H1 (cell line): ENCODE results near the gene KLHL17. TPM values are rescaled to one million over a fixed set of nuclear protein-coding genes. Genes with fewer than 3 reads are reported as not detected.

Source experiments
- CTCF ChIA-PET: fragments of 300-600 bp; sonication (Branson Sonifier 250); formaldehyde crosslinking; loops from one replicate; lab custom pipeline; 2021; ENCODE audit not compliant: partially characterized antibody; lab: Charles Lee
- POLR2A ChIA-PET: fragments of 300-600 bp; sonication (Branson Sonifier 250); formaldehyde crosslinking; loops from one replicate; lab custom pipeline; 2021; ENCODE audit warnings: inconsistent platforms; ENCODE audit not compliant: partially characterized antibody; lab: Charles Lee
- DNase-seq, 2 experiments: peaks; one replicate each; pipeline versions ENCODE4 v3.0.0 to v3.0.0-alpha.2; 2010 to 2022; ENCODE audit warnings: low spot score in 2 of 2, low read depth in 1 of 2, mixed read lengths in 1 of 2
- FAIRE-seq: peaks from 2 replicates; lab custom pipeline; 2011; peaks lifted over from hg19 to GRCh38; lab: Jason Lieb, UNC
- H2AFZ ChIP-seq: 2 replicates; pipeline ENCODE4 v1.8.1; 2012; ENCODE audit warnings: low read length, inconsistent platforms
- H2AK5ac ChIP-seq: 2 replicates; pipeline ENCODE4 v1.6.1; 2013; ENCODE audit warnings: low read depth, low read length
- H2BK120ac ChIP-seq: replicated peaks from 2 replicates; pipeline ENCODE3; 2013; ENCODE audit warnings: low read depth, low read length, inconsistent platforms
- H2BK12ac ChIP-seq: 2 replicates; pipeline ENCODE4 v1.6.1; 2013; ENCODE audit warnings: low read depth, low read length
- H2BK15ac ChIP-seq: 2 replicates; pipeline ENCODE4 v1.6.1; 2013; ENCODE audit warnings: low read length
- H2BK20ac ChIP-seq: 2 replicates; pipeline ENCODE4 v1.6.1; 2013; ENCODE audit warnings: low read length
- H2BK5ac ChIP-seq: 2 replicates; pipeline ENCODE4 v1.6.1; 2013; ENCODE audit warnings: low read depth, low read length
- H3K14ac ChIP-seq: 2 replicates; pipeline ENCODE4 v1.6.1; 2013; ENCODE audit warnings: inconsistent platforms; ENCODE audit not compliant: insufficient read length
- H3K18ac ChIP-seq: 2 replicates; pipeline ENCODE4 v1.6.1; 2013; ENCODE audit warnings: low read length; ENCODE audit errors: extremely low read depth
- H3K23ac ChIP-seq: 2 replicates; pipeline ENCODE4 v1.6.1; 2013; ENCODE audit warnings: inconsistent platforms; ENCODE audit not compliant: insufficient read length
- H3K23me2 ChIP-seq: 2 replicates; pipeline ENCODE4 v1.6.1; 2013; ENCODE audit warnings: low read depth, low read length
- H3K27ac ChIP-seq: 2 replicates; pipeline ENCODE4 v1.6.1; 2011; ENCODE audit warnings: low read depth, low read length, inconsistent platforms
- H3K27me3 ChIP-seq, 4 experiments: replicated peaks in 1 of 4; 1 replicate in 1 of 4; 2 replicates in 3 of 4; pipeline versions ENCODE4 v1.6.1 to v1.8.1; 2011 to 2013; ENCODE audit warnings: low read length in 3 of 4, mild to moderate bottlenecking in 3 of 4, inconsistent platforms in 2 of 4, mixed read lengths in 2 of 4, moderate library complexity in 1 of 4; ENCODE audit not compliant: control insufficient read depth in 3 of 4, insufficient read depth in 3 of 4; ENCODE audit errors: extremely low read depth in 1 of 4
- H3K36me3 ChIP-seq, 4 experiments: 2 replicates each; pipeline versions ENCODE4 v1.6.1 to v1.8.1; 2011 to 2013; ENCODE audit warnings: mild to moderate bottlenecking in 4 of 4, low read length in 3 of 4, moderate library complexity in 2 of 4, control low read depth in 1 of 4, inconsistent platforms in 1 of 4; ENCODE audit not compliant: insufficient read depth in 4 of 4, control insufficient read depth in 2 of 4
- H3K4ac ChIP-seq: replicated peaks from 2 replicates; pipeline ENCODE3; 2013; ENCODE audit warnings: low read length, low read depth, mixed read lengths, inconsistent platforms; ENCODE audit not compliant: insufficient read length
- H3K4me1 ChIP-seq, 4 experiments: replicated peaks in 1 of 4; 1 replicate in 1 of 4; 2 replicates in 3 of 4; pipeline versions ENCODE4 v1.6.1 to v1.8.1; 2011 to 2013; ENCODE audit warnings: low read length in 3 of 4, inconsistent platforms in 2 of 4, mixed read lengths in 1 of 4; ENCODE audit not compliant: insufficient read depth in 4 of 4, control insufficient read depth in 3 of 4
- H3K4me2 ChIP-seq, 2 experiments: 2 replicates each; pipeline versions ENCODE4 v1.6.1 to v1.8.1; 2011 to 2013; ENCODE audit warnings: low read depth in 2 of 2, low read length in 2 of 2, control low read depth in 1 of 2, inconsistent platforms in 1 of 2, mild to moderate bottlenecking in 1 of 2; ENCODE audit not compliant: insufficient read depth in 1 of 2
- H3K4me3 ChIP-seq, 4 experiments: fragments of 200-600, 300-600 bp in 1 of 4; sonication (generic), shearing (Covaris generic), sonication (Bioruptor Twin) in 1 of 4; 2 replicates each; pipeline versions ENCODE4 v1.5.1 to v1.8.1; 2011 to 2016; ENCODE audit warnings: low read length in 4 of 4, low read depth in 3 of 4, control low read depth in 2 of 4, inconsistent platforms in 2 of 4, mild to moderate bottlenecking in 2 of 4, mixed read lengths in 1 of 4, moderate library complexity in 1 of 4; ENCODE audit not compliant: insufficient read depth in 2 of 4; ENCODE audit errors: extremely low read depth in 1 of 4
- H3K56ac ChIP-seq: replicated peaks from 2 replicates; pipeline ENCODE3; 2013; ENCODE audit warnings: low read depth, mild to moderate bottlenecking, mixed read lengths, low read length, inconsistent platforms; ENCODE audit not compliant: insufficient read length
- H3K79me1 ChIP-seq: 2 replicates; pipeline ENCODE4 v1.6.1; 2013; ENCODE audit warnings: low read depth, low read length, control low read depth
- H3K79me2 ChIP-seq, 2 experiments: 2 replicates each; pipeline versions ENCODE4 v1.6.1 to v1.8.1; 2012 to 2013; ENCODE audit warnings: low read length in 2 of 2, mild to moderate bottlenecking in 2 of 2, inconsistent platforms in 1 of 2; ENCODE audit not compliant: insufficient read depth in 2 of 2, control insufficient read depth in 1 of 2
- H3K9ac ChIP-seq, 4 experiments: replicated peaks in 1 of 4; 1 replicate in 1 of 4; 2 replicates in 3 of 4; pipeline versions ENCODE4 v1.6.1 to v1.8.1; 2011 to 2013; ENCODE audit warnings: low read depth in 3 of 4, low read length in 3 of 4, control low read depth in 2 of 4, mild to moderate bottlenecking in 2 of 4, moderate library complexity in 2 of 4, inconsistent platforms in 1 of 4; ENCODE audit errors: extremely low read depth in 1 of 4
- H3K9me3 ChIP-seq, 2 experiments: 2 replicates each; pipeline versions ENCODE4 v1.6.1 to v1.8.1; 2012 to 2013; ENCODE audit warnings: mild to moderate bottlenecking in 2 of 2, moderate library complexity in 2 of 2, control low read depth in 1 of 2, inconsistent platforms in 1 of 2, low read depth in 1 of 2, low read length in 1 of 2, mixed read lengths in 1 of 2; ENCODE audit not compliant: insufficient read depth in 2 of 2
- H4K20me1 ChIP-seq, 2 experiments: replicated peaks in 1 of 2; 2 replicates each; pipeline versions ENCODE3 to v1.8.1; 2011 to 2013; ENCODE audit warnings: inconsistent platforms in 2 of 2, low read length in 2 of 2, mild to moderate bottlenecking in 1 of 2; ENCODE audit not compliant: insufficient read depth in 2 of 2, control insufficient read depth in 1 of 2
- H4K5ac ChIP-seq: 2 replicates; pipeline ENCODE4 v1.6.1; 2013; ENCODE audit warnings: low read length, low read depth, mixed read lengths, inconsistent platforms; ENCODE audit not compliant: insufficient read length
- H4K8ac ChIP-seq: 2 replicates; pipeline ENCODE4 v1.8.0; 2013; ENCODE audit warnings: mild to moderate bottlenecking, moderate library complexity, low read length, inconsistent platforms; ENCODE audit not compliant: insufficient read depth; ENCODE audit errors: extremely low read depth
- H4K91ac ChIP-seq: replicated peaks from 2 replicates; pipeline ENCODE3; 2013; ENCODE audit warnings: low read length, mixed read lengths, inconsistent platforms; ENCODE audit not compliant: insufficient read length
- CBX8 ChIP-seq: fragments of 300-800, 300-1000 bp; sonication (generic); IDR thresholded peaks from 2 replicates; pipeline ENCODE4 v1.7.1; 2016; ENCODE audit warnings: low read depth, low read length, borderline replicate concordance
- CHD2 ChIP-seq: IDR thresholded peaks from 2 replicates; pipeline ENCODE4 v1.6.1; 2012; ENCODE audit warnings: low read length, improper control_type of control experiment
- HDAC2 ChIP-seq, 2 experiments: fragments of 300-600 bp in 1 of 2; sonication (generic) in 1 of 2; IDR thresholded peaks; 2 replicates each; pipeline ENCODE4 v1.6.1; 2011 to 2012; ENCODE audit warnings: low read depth in 2 of 2, low read length in 2 of 2, mild to moderate bottlenecking in 2 of 2, moderate library complexity in 2 of 2, borderline replicate concordance in 1 of 2, inconsistent platforms in 1 of 2
- JUN ChIP-seq: IDR thresholded peaks from 2 replicates; pipeline ENCODE4 v1.6.1; 2011; ENCODE audit warnings: low read depth, mild to moderate bottlenecking, improper control_type of control experiment, low read length
- POLR2A ChIP-seq, 2 experiments: IDR thresholded peaks; 1 replicate in 1 of 2; 2 replicates in 1 of 2; pipeline ENCODE4 v1.6.1; 2011; ENCODE audit warnings: low read depth in 2 of 2, low read length in 2 of 2, mild to moderate bottlenecking in 2 of 2; ENCODE audit errors: control extremely low read depth in 1 of 2
- RNF2 ChIP-seq: fragments of 200-900, 300-1000 bp; sonication (generic); IDR thresholded peaks from 2 replicates; pipeline ENCODE4 v1.7.1; 2016; ENCODE audit warnings: borderline replicate concordance, low read depth, mild to moderate bottlenecking, antibody characterized with exemption, low read length; ENCODE audit not compliant: poor library complexity, severe bottlenecking; ENCODE audit errors: missing control alignments
- SP4 ChIP-seq: IDR thresholded peaks from 2 replicates; pipeline ENCODE4 v1.6.1; 2012; ENCODE audit warnings: low read length, inconsistent platforms
- TCF12 ChIP-seq: IDR thresholded peaks from 2 replicates; pipeline ENCODE4 v1.6.1; 2011; ENCODE audit warnings: low read depth, mild to moderate bottlenecking, low read length
- TEAD4 ChIP-seq: IDR thresholded peaks from 2 replicates; pipeline ENCODE4 v1.6.1; 2012; ENCODE audit warnings: low read depth, low read length, inconsistent platforms, mixed read lengths
- WGBS, 2 experiments: shearing (Covaris generic) in 1 of 2; methylation state at CpG; one replicate each; pipeline versions ENCODE4 v1.1.6 to v1.1.7; 2013 to 2015; ENCODE audit warnings: low lambda C conversion rate in 2 of 2, mixed read lengths in 2 of 2, inconsistent platforms in 1 of 2, low coverage in 1 of 2, missing lambda C conversion rate in 1 of 2; ENCODE audit not compliant: insufficient replicate concordance in 2 of 2, insufficient coverage in 1 of 2, insufficient read length in 1 of 2; ENCODE audit errors: extremely low coverage in 1 of 2, missing lambda C conversion rate in 1 of 2; 5-methylcytosine and 5-hydroxymethylcytosine counted together
- polyA plus RNA-seq, 7 experiments: library from polyadenylated mRNA; depleted of rRNA in 3 of 7; stranded (reverse) in 5 of 7; unstranded in 2 of 7; fragments of >200 nt in 5 of 7; fragments of 200-250 nt in 2 of 7; gene quantifications; 1 replicate in 5 of 7; 2 replicates in 1 of 7; 4 replicates in 1 of 7; pipeline versions ENCODE4 v1.2.1 to v1.2.3, GENCODE V29; 2011 to 2013; ENCODE audit warnings: missing spikeins in 2 of 7, mixed read lengths in 2 of 7
- total RNA-seq: library from RNA; stranded (reverse); fragmentation: NEBNext Ultra II Directional; extraction: Animal tissue kit (Norgen Biotek cat#: 25700); gene quantifications from 2 replicates; pipeline ENCODE4 v1.2.1, GENCODE V29; 2021
- TF ChIP-seq, protein P1 (sequence below): IDR thresholded peaks from 2 replicates; pipeline ENCODE4 v1.6.1; 2012; ENCODE audit warnings: inconsistent platforms

The KLHL17 gene
- total and polyA plus RNA-seq, 2 of the 8 experiments (the other 6 are each of a cell fraction or from before 2014, with no cell fraction given), result 32.6 to 36.1 TPM

- no peak overlapping the region for H3K9ac ChIP-seq
- DNase-seq (no peak), FAIRE-seq (no peak)
- H3K9me3 ChIP-seq, result no peaks in the 10 kb centered on the region
- H4K5ac ChIP-seq, result no peak overlapping the region
- CTCF ChIA-PET, result interaction anchor here (0.7 to 1.1 kb wide), 3 partner anchors 30 to 51 kb away, joined by 3 read pairs; no protein-coding TSS in a partner anchor
- 86% methylated on average over 23 of the region's 23 CpGs; no CpG with 5 or more reads in 1 of the 2 experiments for WGBS, 2 experiments
- no peak overlapping the region for H4K91ac ChIP-seq
- H4K8ac ChIP-seq, result no peak overlapping the region
- H2BK5ac ChIP-seq, result 0 out of 2 replicates have a peak overlapping the region, but pooled peaks have one; percentile 24
- no peak overlapping the region for H3K18ac ChIP-seq
- peak overlapping the region; percentile 84; the same call in 1 of the 2 replicates for H2BK12ac ChIP-seq
- no peaks in the 10 kb centered on the region; the same call in 1 of the 2 replicates for H3K79me1 ChIP-seq
- H2BK120ac ChIP-seq, result no peak overlapping the region
- peak overlapping the region in 1 of 2 experiments; percentile 83; a peak in 2 of 4 replicates for H3K4me2 ChIP-seq
- TF ChIP-seq CHD2 (no peak), SP4 (no peak), RNF2 (no peak), HDAC2 (IDR thresholded peaks at IDR 0.05; ENCODE audit: borderline replicate concordance in 1 of 2, low read depth in 2 of 2, low read length in 2 of 2) (no peak), JUN (no peak), CBX8 (no peak), POLR2A (IDR thresholded peaks at IDR 0.05; ENCODE audit: control extremely low read depth in 1 of 2, low read depth in 2 of 2, low read length in 2 of 2) (no peak), TCF12 (no peak), TEAD4 (no peak)
- TF ChIP-seq, protein P1, sequence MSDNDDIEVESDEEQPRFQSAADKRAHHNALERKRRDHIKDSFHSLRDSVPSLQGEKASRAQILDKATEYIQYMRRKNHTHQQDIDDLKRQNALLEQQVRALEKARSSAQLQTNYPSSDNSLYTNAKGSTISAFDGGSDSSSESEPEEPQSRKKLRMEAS, result no peak
- H2BK20ac ChIP-seq, result no peak overlapping the region
- H3K4me1 ChIP-seq, result peaks cover 0 to 13% (median 6%) of the 10 kb centered on the region in 4 experiments; a peak in 5 of 7 replicates
- H2AFZ ChIP-seq, result no peak overlapping the region
- H3K23me2 ChIP-seq, result peaks cover 10% of the 10 kb centered on the region; the same call in 1 of the 2 replicates
- H3K27ac ChIP-seq, result no peak overlapping the region
- H3K4ac ChIP-seq, result no peak overlapping the region
- no peak overlapping the region for H3K14ac ChIP-seq
- peaks cover 0 to 13% (median 7%) of the 10 kb centered on the region in 4 experiments; a peak in 6 of 8 replicates for H3K36me3 ChIP-seq
- peak overlapping the region in 1 of 4 experiments; percentile 70; a peak in 1 of 8 replicates for H3K4me3 ChIP-seq
- peaks cover 0 to 3% of the 10 kb centered on the region in 2 experiments; a peak in 1 of 4 replicates for H3K79me2 ChIP-seq
- 0 out of 2 replicates have a peak overlapping the region, but pooled peaks have one; percentile 92 for H2BK15ac ChIP-seq
- POLR2A ChIA-PET, result interaction anchor here (0.7 to 2.2 kb wide), 10 partner anchors 9 to 97 kb away, joined by 3 to 11 read pairs (median 3); partner anchors contain the start of gene NOC2L
- no peak overlapping the region for H2AK5ac ChIP-seq
- H3K27me3 ChIP-seq, result peaks cover 11 to 63% (median 54%) of the 10 kb centered on the region in 4 experiments
- no peak overlapping the region for H3K23ac ChIP-seq
- H4K20me1 ChIP-seq, result peaks cover 0 to 29% of the 10 kb centered on the region in 2 experiments
- no peak overlapping the region for H3K56ac ChIP-seq
Observed at GRCh38 chr1:967466-968343, 7.3 kb downstream of the KLHL17 start.
